Measurements from ENCODE around the gene SERPINF2.

DNA sequence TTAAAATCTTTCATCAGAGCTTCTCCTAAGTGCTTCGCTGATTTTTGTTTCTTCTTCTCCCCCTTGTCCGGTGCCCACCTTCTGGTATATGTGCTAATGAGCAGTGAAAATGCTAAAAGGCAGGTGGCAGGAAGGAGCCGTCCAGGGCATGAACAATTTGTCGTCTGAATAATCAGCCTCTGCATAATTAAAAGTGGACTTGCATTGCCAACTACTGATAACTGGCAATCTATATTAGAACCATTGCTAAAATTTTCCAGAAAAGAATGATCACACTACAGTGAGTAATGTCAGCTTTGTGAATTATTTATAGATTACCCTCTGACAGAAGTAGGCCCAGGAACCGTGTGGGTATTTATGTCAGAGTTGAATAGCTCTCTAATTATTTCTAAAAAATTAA is 47.3 kb downstream of the SERPINF2 start:
- TF ChIP-seq, protein P1, sequence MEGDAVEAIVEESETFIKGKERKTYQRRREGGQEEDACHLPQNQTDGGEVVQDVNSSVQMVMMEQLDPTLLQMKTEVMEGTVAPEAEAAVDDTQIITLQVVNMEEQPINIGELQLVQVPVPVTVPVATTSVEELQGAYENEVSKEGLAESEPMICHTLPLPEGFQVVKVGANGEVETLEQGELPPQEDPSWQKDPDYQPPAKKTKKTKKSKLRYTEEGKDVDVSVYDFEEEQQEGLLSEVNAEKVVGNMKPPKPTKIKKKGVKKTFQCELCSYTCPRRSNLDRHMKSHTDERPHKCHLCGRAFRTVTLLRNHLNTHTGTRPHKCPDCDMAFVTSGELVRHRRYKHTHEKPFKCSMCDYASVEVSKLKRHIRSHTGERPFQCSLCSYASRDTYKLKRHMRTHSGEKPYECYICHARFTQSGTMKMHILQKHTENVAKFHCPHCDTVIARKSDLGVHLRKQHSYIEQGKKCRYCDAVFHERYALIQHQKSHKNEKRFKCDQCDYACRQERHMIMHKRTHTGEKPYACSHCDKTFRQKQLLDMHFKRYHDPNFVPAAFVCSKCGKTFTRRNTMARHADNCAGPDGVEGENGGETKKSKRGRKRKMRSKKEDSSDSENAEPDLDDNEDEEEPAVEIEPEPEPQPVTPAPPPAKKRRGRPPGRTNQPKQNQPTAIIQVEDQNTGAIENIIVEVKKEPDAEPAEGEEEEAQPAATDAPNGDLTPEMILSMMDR (IDR thresholded peaks at IDR 0.05; ENCODE audit: borderline replicate concordance, extremely low read depth, low read length, poor library complexity, severe bottlenecking): no peak
- no peak for TF ChIP-seq EZH2 (IDR thresholded peaks at IDR 0.05; ENCODE audit: borderline replicate concordance, low read depth, low read length, severe bottlenecking)

Data from DND-41 (cell line).